Lung (tissue), 12 donors: ENCODE measurements around the gene MRO. TPM values are rescaled to one million over a fixed set of nuclear protein-coding genes. Genes with fewer than 3 reads are reported as not detected.

ENCODE experiments used
- ATAC-seq: fragments of 200-7000 bp; cut with Tn5 transposase; one replicate; pipeline ENCODE4 v1.9.1; 2020; ENCODE audit warnings: moderate number of reproducible peaks; ENCODE audit not compliant: insufficient read depth, low FRiP score
- DNase-seq, 3 donors: peaks; one replicate each; pipeline ENCODE4 v3.0.0-alpha.2; 2013 to 2017
- H3K27ac ChIP-seq, 2 donors: one replicate each; pipeline ENCODE4 v1.5.1; 2013; ENCODE audit warnings: mild to moderate bottlenecking in 2 of 2, moderate library complexity in 2 of 2, control low read depth in 1 of 2, inconsistent platforms in 1 of 2, low read depth in 1 of 2, low read length in 1 of 2
- H3K27me3 ChIP-seq, 3 donors: one replicate each; pipeline ENCODE4 v1.5.1; 2013; ENCODE audit warnings: low read length in 2 of 3; ENCODE audit not compliant: control insufficient read depth in 3 of 3, insufficient read depth in 3 of 3
- H3K36me3 ChIP-seq, 4 donors: one replicate each; pipeline ENCODE4 v1.5.1; 2013; ENCODE audit warnings: low read length in 4 of 4, mild to moderate bottlenecking in 1 of 4, moderate library complexity in 1 of 4; ENCODE audit not compliant: control insufficient read depth in 4 of 4, insufficient read depth in 4 of 4
- H3K4me1 ChIP-seq, 5 donors: one replicate each; pipeline ENCODE4 v1.5.1; 2013; ENCODE audit warnings: low read length in 5 of 5, mild to moderate bottlenecking in 2 of 5, moderate library complexity in 1 of 5; ENCODE audit not compliant: control insufficient read depth in 5 of 5, insufficient read depth in 5 of 5
- H3K4me3 ChIP-seq: one replicate; pipeline ENCODE4 v1.5.1; 2013; ENCODE audit warnings: mild to moderate bottlenecking, control low read depth, moderate library complexity
- H3K9ac ChIP-seq, 2 donors: one replicate each; pipeline ENCODE4 v1.5.1; 2013; ENCODE audit warnings: low read length in 2 of 2, control low read depth in 1 of 2; ENCODE audit not compliant: insufficient read depth in 1 of 2
- H3K9me3 ChIP-seq, 4 donors: one replicate each; pipeline ENCODE4 v1.5.1; 2013; ENCODE audit warnings: low read length in 3 of 4, mild to moderate bottlenecking in 1 of 4, moderate library complexity in 1 of 4; ENCODE audit not compliant: control insufficient read depth in 4 of 4, insufficient read depth in 3 of 4
- CTCF ChIP-seq: IDR thresholded peaks from 2 replicates; pipeline ENCODE4 v1.5.1; 2012; ENCODE audit warnings: mild to moderate bottlenecking; ENCODE audit errors: control extremely low read depth, extremely low read depth
- WGBS, 2 donors: extraction: QIAGEN DNeasy Blood & Tissue Kit; methylation state at CpG; one replicate each; pipeline ENCODE4 v1.1.7; 2013; 5-methylcytosine and 5-hydroxymethylcytosine counted together
- polyA plus RNA-seq, 2 donors: library from polyadenylated mRNA; stranded (reverse); fragments of 200-250 nt; gene quantifications; one replicate each; pipeline ENCODE4 v1.2.1, GENCODE V29; 2013
- total RNA-seq, 2 donors: library from RNA; depleted of rRNA in 1 of 2; stranded (reverse); fragments of >200 nt in 1 of 2; gene quantifications; one replicate each; pipeline ENCODE4 v1.2.1, GENCODE V29; 2014 to 2021
- donor health status: control.
- donor health status: control.
- donor health status: Bipolar disorder and iron deficiency.
- donor health status: healthy.
- donor health status: DM: yes; HTN: yes; CAD: no.

The MRO gene
- total and polyA plus RNA-seq, 4 donors: 0.05 to 0.71 (median 0.22) TPM

GRCh38 chr18:50832754-50833153 lies 12.9 kb upstream of the MRO start:
- Histone ChIP-seq H3K9ac (no peak overlapping the region), H3K9me3 (no peaks in the 10 kb centered on the region), H3K36me3 (no peaks in the 10 kb centered on the region), H3K27ac (no peak overlapping the region), H3K27me3 (no peaks in the 10 kb centered on the region), H3K4me1 (no peaks in the 10 kb centered on the region), H3K4me3 (no peak overlapping the region)
- TF ChIP-seq CTCF: no peak
- DNase-seq (no peak), ATAC-seq (no peak)
- 88 to 92% methylated on average over 2 of the region's 2 CpGs for WGBS, 2 donors

- Histone ChIP-seq H3K36me3 (no peaks in the 10 kb centered on the region), H3K9ac (no peak overlapping the region), H3K27me3 (no peaks in the 10 kb centered on the region), H3K27ac (no peak overlapping the region), H3K4me3 (no peak overlapping the region), H3K9me3 (no peaks in the 10 kb centered on the region), H3K4me1 (no peaks in the 10 kb centered on the region)
- DNase-seq (no peak), ATAC-seq (no peak)
- 85% methylated on average over 5 of the region's 5 CpGs for WGBS, 2 donors
- TF ChIP-seq CTCF: no peak
Measured at GRCh38 chr18:50830544-50830943, 10.7 kb upstream of the MRO start.

GRCh38 chr18:50829644-50830043 lies 9.8 kb upstream of the MRO start:
- WGBS, 2 donors: 83 to 85% methylated on average over 5 of the region's 5 CpGs
- Histone ChIP-seq H3K36me3 (no peaks in the 10 kb centered on the region), H3K4me1 (no peaks in the 10 kb centered on the region), H3K9me3 (no peaks in the 10 kb centered on the region), H3K27me3 (no peaks in the 10 kb centered on the region), H3K4me3 (no peak overlapping the region), H3K27ac (no peak overlapping the region), H3K9ac (no peak overlapping the region)
- ATAC-seq (no peak), DNase-seq (no peak)
- no peak for TF ChIP-seq CTCF

GRCh38 chr18:50826027-50826426 lies 6.2 kb upstream of the MRO start:
- peaks cover 0 to under 1% (median 0%) of the 10 kb centered on the region in 5 donors for H3K4me1 ChIP-seq
- H3K27ac ChIP-seq: no peak overlapping the region
- H3K27me3 ChIP-seq: no peaks in the 10 kb centered on the region
- H3K4me3 ChIP-seq: no peak overlapping the region
- H3K36me3 ChIP-seq: no peaks in the 10 kb centered on the region
- TF ChIP-seq CTCF: no peak
- H3K9ac ChIP-seq: no peak overlapping the region
- DNase-seq (no peak), ATAC-seq (no peak)
- WGBS, 2 donors: 80 to 81% methylated on average over 5 of the region's 5 CpGs
- H3K9me3 ChIP-seq: no peaks in the 10 kb centered on the region
